ENCODE measurements around the gene MAPRE2.

The MAPRE2 gene

DNA sequence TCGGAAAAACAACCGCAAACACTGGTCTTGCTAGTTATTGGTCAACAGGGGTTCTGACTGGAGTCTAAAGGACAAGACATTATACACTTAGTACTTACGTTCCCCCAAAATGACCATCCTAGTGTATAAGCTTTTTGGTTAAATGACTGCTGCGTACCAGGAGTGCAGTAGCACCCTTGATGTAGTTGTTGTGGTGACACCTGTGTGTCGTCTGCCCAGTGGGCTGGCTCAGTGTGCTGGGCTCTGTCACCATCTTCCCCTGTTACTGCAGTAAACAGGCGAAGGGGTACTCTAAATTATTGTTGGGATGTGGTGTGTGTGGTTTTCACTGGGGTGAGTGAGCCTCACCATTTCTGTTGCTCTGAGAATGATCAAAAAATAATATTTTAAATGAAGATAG lies 76.2 kb downstream of the MAPRE2 start:
- TF ChIP-seq, protein P1, sequence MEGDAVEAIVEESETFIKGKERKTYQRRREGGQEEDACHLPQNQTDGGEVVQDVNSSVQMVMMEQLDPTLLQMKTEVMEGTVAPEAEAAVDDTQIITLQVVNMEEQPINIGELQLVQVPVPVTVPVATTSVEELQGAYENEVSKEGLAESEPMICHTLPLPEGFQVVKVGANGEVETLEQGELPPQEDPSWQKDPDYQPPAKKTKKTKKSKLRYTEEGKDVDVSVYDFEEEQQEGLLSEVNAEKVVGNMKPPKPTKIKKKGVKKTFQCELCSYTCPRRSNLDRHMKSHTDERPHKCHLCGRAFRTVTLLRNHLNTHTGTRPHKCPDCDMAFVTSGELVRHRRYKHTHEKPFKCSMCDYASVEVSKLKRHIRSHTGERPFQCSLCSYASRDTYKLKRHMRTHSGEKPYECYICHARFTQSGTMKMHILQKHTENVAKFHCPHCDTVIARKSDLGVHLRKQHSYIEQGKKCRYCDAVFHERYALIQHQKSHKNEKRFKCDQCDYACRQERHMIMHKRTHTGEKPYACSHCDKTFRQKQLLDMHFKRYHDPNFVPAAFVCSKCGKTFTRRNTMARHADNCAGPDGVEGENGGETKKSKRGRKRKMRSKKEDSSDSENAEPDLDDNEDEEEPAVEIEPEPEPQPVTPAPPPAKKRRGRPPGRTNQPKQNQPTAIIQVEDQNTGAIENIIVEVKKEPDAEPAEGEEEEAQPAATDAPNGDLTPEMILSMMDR (conservative IDR thresholded peaks at IDR 0.05): no peak
- H3K27ac ChIP-seq: no peak overlapping the region

DNA sequence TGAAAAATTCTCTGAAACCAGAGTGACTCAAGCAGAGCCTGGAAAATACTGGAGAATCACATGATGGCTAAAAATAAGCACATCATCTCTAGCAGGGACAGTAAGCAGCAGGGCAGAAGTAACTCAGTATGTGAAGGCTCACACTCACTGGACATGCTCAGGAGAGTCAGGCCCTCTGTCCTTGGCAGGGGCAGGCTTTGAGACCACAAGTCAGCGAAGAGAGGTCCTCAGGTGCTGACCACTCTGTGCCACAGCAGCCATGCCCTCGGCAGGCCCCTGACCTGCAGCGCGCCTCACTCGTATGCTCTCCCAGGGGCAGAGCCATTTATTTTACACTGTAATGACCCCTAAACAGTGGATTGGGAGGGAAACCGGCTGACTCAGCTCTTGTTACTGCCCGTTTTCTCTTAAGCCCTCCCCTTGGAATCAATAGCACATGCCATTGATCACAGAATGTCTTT lies 76.8 kb downstream of the MAPRE2 start:
- H3K27ac ChIP-seq: no peak overlapping the region
- TF ChIP-seq, protein P1 (conservative IDR thresholded peaks at IDR 0.05): no peak

DNA sequence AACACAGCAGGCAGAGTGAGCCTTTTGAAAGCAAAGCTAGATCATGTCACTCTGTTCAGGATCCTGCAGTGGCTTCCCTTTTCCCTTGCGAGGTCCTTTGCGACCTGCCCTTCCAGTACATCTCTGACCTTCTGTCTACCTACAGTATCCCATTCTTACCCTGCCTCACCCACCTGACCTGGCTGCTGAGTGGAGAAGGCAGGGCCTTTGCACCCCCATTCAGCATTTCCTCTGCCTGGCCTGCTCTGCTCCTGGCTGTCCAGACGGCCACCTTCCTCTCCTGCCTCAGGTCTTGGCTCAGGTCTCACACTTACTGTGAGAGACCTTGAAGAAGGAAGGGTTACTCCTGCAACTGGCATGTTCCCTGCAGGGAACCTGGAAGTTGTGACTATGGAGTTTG lies 77.4 kb downstream of the MAPRE2 start:
- no peak overlapping the region for H3K27ac ChIP-seq
- TF ChIP-seq, protein P1 (conservative IDR thresholded peaks at IDR 0.05): no peak

DNA sequence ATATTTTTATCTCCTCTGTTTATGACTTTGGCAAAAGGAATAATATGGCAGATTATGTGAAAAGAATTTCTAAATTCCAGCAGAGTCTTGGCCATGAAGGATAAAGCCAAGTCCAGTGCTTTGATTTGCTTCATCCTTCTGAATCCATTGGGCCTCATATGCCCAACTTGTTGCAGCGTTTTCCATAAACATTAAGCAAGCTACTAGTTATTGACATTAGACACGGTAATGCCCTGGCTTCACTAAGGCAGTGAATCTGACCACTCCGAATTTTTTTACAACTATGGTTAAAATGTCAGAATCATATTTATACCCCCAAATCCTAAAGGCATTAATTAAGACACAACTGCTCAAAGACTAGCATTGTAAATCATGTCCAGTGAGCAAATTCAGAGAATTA lies 79.8 kb downstream of the MAPRE2 start:
- TF ChIP-seq, protein P1 (conservative IDR thresholded peaks at IDR 0.05): no peak
- H3K27ac ChIP-seq: no peak overlapping the region

DNA sequence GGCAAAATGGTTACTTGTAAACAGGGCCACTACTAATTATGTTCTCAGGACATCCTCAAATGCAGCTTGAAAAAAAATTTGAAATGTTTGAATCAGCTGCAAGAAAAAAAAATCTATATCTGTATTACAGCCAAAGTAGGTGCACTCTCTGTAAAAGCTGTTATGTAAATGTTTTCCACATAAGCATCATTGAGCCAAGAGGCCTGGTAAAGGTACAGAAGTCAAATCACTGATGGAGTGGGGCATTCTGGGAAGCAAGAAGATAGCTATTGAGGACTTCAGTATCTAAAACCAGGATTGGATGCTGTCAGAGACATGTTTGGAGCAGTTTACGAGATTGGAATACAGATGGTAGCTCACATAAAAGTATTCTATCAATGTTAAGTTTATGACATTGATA lies 80.3 kb downstream of the MAPRE2 start:
- TF ChIP-seq, protein P1 (conservative IDR thresholded peaks at IDR 0.05): no peak
- no peak overlapping the region for H3K27ac ChIP-seq

DNA sequence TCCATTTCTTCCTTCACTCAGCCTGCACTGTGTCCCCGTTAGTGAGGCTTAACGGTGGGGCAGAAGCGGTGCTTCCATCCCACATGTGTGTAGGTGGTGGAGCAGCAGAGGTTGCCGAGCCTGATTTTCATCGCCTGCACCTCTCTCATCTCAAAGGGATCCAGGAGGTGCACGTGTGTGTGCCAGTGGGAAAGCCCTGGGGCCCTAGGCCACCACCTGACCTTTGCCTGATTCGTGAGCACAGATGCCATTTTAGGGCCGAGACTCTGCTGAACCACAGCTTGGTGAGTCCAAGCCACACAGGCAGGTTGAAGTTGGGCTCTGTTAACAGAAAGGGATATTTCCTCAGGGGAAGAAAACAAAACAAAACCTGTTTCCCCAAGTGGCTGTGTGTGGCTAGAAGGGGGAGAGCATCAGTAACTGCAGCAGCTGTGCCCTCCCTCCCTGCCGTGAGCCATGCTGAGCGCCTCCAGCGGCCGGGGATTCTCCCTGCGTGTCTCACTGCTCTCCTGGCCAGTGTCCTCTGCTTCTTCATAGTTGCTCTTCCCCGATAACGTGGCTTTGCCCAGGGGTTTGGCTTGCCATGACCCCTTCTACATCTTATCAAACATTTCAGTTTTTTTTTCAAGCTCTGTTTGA lies 81.5 kb downstream of the MAPRE2 start:
- TF ChIP-seq, protein P1 (conservative IDR thresholded peaks at IDR 0.05): no peak
- no peak overlapping the region for H3K27ac ChIP-seq

DNA sequence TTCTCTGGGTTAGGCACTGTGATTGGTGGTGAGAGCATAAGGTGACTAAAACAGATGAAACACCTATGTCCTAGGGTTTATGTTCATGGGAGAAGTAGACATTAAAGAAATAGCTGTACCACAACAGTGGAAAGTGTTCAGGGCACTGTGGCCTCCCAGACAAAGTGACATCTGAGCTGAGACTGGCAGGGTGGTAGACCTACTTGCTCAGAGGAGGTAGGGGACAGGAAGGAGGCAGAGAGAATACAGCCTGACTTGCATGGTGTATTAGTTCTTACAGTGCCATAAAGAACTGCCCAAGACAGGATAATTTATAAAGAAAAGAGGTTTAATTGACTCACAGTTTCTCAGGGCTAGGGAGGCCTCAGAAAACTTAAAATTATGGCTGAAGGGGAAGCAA lies 82.6 kb downstream of the MAPRE2 start:
- TF ChIP-seq, protein P1 (conservative IDR thresholded peaks at IDR 0.05): no peak
- H3K27ac ChIP-seq: no peak overlapping the region
